Activated naive CD4-positive, alpha-beta T cell treated with anti-CD3 and anti-CD28 coated beads, Interleukin-2, amount 50 U/mL, for 72 hours (primary cell): ENCODE results near the gene FRMD6. TPM values are rescaled to one million over a fixed set of nuclear protein-coding genes. Genes with fewer than 3 reads are reported as not detected.
"Not testable (repeated sequence)": the region's sequence is repeated elsewhere in the genome, so short reads cannot be mapped to it uniquely, and the experiment has no call there.

Source experiments
- ATAC-seq, 2 donors: fragments of 150-1000 bp; cut with Tn5 transposase; 2 replicates each; pipeline ENCODE4 v1.10.0; 2021; ENCODE audit warnings: mild to moderate bottlenecking in 2 of 2, moderate library complexity in 2 of 2
- DNase-seq, 2 donors: peaks; one replicate each; pipeline ENCODE4 v3.0.0; 2021 to 2022; ENCODE audit warnings: low spot score in 2 of 2
- H3K27ac Mint-ChIP-seq, 2 donors: one replicate each; pipeline ENCODE4 v1.8.0; 2022; ENCODE audit warnings: mild to moderate bottlenecking in 2 of 2, mixed read lengths in 2 of 2
- H3K36me3 Mint-ChIP-seq, 2 donors: one replicate each; pipeline ENCODE4 v1.8.0; 2022; ENCODE audit warnings: mixed read lengths in 2 of 2
- H3K9me3 Mint-ChIP-seq, 2 donors: one replicate each; pipeline ENCODE4 v1.8.0; 2022; ENCODE audit warnings: mixed read lengths in 2 of 2
- total RNA-seq, 2 donors: library from RNA; stranded (reverse); gene quantifications; one replicate each; pipeline ENCODE4 v1.2.3, GENCODE V29; 2022

FRMD6 gene
- total RNA-seq, 2 donors from 2014 or later: 6.3 to 6.5 TPM

DNA sequence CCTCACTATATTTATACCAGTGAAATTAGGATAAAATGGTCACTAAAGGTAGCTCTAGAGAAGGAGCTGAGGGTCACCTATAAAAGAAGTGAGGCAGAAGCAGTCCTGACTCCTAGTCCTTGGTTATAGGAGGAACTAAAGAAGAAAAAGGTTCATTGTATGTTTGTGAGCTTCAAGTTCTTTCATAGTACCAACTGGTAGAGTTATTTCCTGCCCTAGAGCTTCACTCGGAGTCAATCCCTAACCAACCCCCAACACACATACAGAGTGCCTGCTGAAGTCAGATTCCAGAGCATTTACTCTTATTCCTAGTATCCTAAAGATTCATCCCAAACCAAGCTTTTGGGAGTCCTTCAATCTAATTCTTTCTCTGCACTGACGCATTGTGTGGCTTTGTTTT is 29.3 kb upstream of the FRMD6 start:
- no peaks in the 10 kb centered on the region for H3K36me3 Mint-ChIP-seq
- H3K9me3 Mint-ChIP-seq: no peaks in the 10 kb centered on the region
- ATAC-seq (no peak), DNase-seq (no peak)
- no peak overlapping the region for H3K27ac Mint-ChIP-seq

DNA sequence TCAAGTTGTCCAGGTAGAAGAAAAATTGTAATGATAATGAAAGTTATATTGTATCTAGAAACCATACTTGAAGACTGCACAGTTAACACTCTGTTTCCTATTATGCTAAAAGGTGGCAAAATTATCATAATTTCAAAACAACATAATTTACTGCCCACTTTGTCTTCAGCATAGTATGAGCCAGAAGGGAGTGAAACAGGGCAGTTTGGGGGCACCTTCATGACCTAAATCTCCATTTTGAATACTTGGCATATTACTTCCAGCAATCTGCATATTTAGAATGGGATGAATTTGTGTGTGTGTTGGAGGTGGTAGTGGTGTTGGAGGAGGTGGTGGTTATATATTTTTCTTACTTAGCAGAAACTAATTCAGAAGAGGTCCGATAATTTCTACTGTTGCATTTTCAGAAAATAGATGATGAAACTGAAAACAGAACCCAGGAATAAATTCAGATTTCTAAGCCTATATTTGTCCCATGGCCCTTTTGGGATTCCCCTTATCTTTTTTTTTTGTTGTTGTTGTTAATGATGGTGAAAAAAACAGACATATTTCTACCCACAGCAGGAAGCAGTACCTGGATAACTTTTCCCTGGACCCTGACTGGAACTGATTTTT is 26.6 kb upstream of the FRMD6 start:
- ATAC-seq (no peak), DNase-seq (no peak)
- Mint-ChIP-seq H3K27ac (no peak overlapping the region), H3K9me3 (peaks cover 0 to 4% of the 10 kb centered on the region in 2 donors), H3K36me3 (no peaks in the 10 kb centered on the region)

DNA sequence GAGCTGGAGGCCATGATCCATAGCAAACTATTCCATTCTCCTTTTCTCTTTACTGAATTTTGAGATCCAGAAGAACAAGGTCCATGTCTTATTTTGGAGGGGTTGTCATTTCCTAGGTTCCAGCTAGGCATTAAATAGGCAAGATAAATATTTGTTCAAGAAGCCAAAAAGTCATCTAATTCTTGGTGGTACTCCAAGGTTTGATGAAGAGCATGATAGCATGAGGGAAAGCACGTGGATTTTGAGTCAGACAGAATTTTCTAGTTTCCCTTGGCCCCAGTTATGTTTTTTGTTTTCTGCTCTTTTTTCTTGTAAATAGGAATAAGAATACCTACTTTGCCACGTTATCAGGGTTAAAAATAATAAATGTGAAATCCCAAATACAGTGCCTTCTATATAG is 25.5 kb upstream of the FRMD6 start:
- DNase-seq (no peak), ATAC-seq (no peak)
- Mint-ChIP-seq H3K27ac (no peak overlapping the region), H3K36me3 (no peaks in the 10 kb centered on the region), H3K9me3 (peaks cover 0 to 4% of the 10 kb centered on the region in 2 donors)

DNA sequence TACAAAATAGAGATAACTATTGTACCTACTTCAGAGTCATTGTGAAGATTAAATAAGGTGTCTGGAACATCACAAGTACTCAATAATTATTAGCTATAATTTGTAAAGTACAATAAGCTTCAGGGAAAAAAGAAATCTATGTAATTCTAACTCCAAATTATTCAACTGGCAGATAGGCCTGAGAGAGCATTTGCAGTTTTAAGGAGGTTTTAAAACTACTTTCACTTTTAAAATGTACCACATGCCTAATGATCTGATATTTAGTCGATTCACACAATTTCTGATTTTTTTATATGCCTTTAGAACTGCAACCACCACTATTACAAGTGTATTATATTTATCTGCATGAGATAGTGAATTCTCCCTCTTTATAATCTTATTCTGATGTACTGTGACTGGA is 24.9 kb upstream of the FRMD6 start:
- ATAC-seq (no peak), DNase-seq (no peak)
- peaks cover 0 to 9% of the 10 kb centered on the region in 2 donors for H3K9me3 Mint-ChIP-seq
- H3K36me3 Mint-ChIP-seq: no peaks in the 10 kb centered on the region
- no peak overlapping the region for H3K27ac Mint-ChIP-seq

DNA sequence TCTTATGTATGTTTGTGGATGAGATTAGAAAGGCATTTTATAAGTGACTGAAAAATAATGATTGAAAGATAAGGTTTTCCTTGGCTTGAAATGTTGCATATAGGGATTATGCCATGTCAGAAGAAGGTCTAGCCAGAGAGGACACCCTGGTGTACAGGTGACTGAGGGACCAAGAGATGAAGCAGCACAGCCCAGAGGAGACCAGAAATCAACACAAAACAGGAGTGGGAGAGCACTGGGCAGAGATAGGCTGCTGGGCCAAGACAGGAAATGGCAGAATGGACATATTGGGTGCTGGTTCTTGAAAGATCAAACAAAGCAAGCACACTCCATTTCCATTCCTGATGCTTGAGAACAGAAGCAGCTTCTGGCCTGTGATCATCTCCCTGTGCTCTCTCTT is 24.4 kb upstream of the FRMD6 start:
- Mint-ChIP-seq H3K36me3 (no peaks in the 10 kb centered on the region), H3K9me3 (peaks cover 0 to 13% of the 10 kb centered on the region in 2 donors), H3K27ac (no peak overlapping the region)
- DNase-seq (no peak), ATAC-seq (no peak)

DNA sequence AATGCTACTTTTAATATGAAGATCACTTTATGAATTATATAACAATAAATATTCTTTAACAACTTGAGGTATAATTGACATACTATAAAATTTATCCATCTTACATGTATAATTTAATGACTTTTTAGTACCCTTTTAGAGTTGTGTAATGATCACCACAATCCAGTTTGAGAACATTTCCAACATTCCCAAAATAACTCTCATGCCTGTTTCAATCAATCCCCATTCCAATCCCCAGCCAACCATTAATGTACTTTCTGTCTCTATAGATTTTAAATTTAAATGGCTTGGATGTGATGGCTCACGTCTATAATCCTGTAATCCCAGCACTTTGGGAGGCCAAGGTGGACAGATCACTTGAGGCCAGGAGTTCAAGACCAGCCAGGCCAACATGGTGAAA is 23.5 kb upstream of the FRMD6 start:
- Mint-ChIP-seq H3K9me3 (peaks cover 0 to 13% of the 10 kb centered on the region in 2 donors), H3K27ac (no peak overlapping the region), H3K36me3 (no peaks in the 10 kb centered on the region)
- DNase-seq (no peak), ATAC-seq (no peak)

DNA sequence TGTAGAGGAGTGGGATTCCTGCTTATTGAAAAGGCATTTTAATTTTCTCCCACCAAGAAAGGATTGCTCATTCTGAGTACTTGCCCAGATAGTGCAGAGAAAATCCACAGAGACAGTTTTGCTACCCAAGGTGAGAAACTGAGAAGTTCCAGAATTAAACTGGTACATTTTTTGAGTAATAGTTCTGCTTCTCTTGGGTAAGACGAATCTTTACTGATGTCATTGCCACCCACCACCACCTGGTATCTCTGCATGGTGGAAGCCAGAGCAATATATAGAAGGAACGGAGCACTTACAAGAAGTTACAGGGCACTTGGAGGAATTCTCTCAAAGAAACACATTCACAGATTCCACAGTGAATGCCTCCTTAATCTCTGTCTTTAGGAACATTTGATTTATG is 20.7 kb upstream of the FRMD6 start:
- ATAC-seq: peak; percentile 41 to 74
- H3K9me3 Mint-ChIP-seq: peaks cover 0 to 13% of the 10 kb centered on the region in 2 donors

DNA sequence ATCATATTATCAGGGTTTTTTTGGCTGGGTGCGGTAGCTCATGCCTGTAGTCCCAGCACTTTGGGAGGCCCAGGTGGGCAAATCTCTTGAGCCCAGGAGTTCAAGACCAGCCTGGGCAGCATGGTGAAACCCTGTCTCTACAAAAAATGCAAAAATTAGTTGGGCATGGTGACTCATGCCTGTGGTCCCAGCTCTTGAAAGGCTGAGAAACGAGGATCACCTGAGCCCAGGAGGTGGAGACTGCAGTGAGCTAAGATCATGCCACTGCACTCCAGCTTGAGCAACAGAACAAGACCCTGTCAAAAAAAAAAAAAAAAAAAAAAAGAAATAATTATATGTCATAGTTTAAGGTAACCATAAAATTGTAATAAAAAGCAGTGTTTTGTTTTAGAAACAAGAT is 18.4 kb upstream of the FRMD6 start:
- not testable (repeated sequence) for H3K36me3 Mint-ChIP-seq, ATAC-seq, H3K27ac Mint-ChIP-seq, DNase-seq, H3K9me3 Mint-ChIP-seq

More for the DNA sequence above, 20.7 kb upstream of the FRMD6 start:
- Mint-ChIP-seq H3K27ac (no peak overlapping the region), H3K36me3 (no peaks in the 10 kb centered on the region)
- no peak for DNase-seq

DNA sequence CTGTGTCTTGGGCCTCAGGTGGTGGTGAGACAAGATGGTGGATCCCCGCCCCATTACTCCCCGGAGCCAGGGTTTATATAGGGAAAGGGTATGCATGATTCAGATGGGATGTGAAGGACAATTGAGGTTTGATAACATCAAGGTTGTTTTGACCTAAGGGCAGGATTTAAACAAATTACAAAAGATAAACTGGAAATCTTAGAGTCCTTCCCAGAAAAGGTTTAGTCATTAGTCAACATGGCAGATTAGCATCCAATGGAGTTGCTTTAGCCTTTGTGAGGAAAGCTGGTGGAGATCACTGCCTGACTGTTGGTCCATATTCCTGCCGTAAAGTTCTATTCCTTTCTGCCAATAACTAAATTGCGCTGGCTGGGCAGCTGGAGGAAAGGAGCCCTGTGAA is 15.6 kb upstream of the FRMD6 start:
- H3K9me3 Mint-ChIP-seq: peaks cover 0 to 9% of the 10 kb centered on the region in 2 donors
- no peak for ATAC-seq
- DNase-seq: no peak
- H3K36me3 Mint-ChIP-seq: no peaks in the 10 kb centered on the region
- no peak overlapping the region for H3K27ac Mint-ChIP-seq

DNA sequence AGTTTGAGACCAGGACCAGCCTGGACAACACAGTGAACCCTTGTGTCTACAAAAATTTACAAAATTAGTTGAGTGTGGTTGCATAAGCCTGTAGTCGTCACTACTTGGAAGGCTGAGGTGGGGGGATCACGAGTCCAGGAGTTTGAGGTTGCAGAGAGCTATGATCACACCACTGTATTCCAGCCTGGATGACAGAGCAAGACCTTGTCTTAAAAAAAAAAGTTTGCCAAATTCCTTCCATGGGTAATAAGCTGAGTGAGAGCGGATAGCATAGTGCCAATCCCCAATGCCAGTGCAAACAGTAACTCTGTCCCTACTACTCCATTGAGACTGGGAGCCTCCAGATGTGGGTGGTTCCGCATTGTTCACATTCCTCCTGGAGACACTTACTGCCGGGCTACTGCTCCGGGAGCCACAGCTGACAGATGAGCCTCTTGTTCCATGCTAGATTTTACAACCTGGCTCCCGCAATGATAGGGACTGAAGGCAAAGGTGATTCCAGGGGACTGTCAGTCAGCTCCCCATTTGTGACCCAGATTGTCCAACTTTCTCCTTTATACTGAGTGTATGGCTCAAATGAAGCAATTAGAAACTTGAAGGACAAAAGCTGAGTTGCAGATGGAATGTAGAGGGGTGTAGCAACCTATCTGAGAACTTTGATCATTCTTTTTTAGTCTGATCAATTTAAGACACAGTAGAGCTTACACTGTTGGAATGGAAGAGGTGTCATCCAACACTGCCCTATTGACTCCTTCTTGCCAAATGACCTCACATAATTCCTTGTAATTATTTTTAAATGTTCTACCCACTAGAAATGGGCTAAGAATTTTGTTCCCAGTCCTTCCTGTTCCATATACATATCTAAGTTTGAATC is 13.4 kb upstream of the FRMD6 start:
- H3K27ac Mint-ChIP-seq: no peak overlapping the region
- DNase-seq: no peak
- no peaks in the 10 kb centered on the region for H3K36me3 Mint-ChIP-seq
- H3K9me3 Mint-ChIP-seq: no peaks in the 10 kb centered on the region
- ATAC-seq: no peak

DNA sequence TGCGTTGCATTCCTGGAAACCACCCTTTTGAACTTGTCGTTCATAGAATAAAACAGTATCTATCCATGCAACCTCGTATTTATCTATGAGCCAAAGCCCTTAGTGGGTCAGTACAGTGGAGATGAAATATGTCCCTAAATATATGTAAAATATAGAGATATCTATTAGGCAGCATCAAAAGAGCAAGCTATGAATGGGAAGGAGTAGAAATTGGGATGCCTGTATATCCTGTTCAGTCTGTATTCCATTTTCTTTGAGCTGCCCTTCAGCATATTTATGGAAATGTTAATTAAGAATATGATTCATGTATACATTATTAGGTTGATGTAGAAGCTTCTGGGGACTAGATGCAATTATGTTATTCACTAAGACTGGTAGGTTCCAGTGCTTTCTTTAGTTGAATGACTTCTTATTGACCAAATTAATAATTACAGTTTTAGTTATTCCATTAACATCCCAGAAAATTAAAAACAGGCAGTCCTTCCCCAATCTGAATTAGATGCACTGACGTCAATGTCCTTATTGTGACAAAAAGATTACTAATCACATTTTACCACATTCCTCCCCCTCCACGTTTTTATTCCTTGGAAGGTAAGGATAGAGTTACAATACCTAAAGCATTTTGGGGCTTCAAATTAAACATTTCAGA is 11.9 kb upstream of the FRMD6 start:
- Mint-ChIP-seq H3K27ac (no peak overlapping the region), H3K9me3 (no peaks in the 10 kb centered on the region), H3K36me3 (no peaks in the 10 kb centered on the region)
- ATAC-seq: no peak
- DNase-seq: no peak

DNA sequence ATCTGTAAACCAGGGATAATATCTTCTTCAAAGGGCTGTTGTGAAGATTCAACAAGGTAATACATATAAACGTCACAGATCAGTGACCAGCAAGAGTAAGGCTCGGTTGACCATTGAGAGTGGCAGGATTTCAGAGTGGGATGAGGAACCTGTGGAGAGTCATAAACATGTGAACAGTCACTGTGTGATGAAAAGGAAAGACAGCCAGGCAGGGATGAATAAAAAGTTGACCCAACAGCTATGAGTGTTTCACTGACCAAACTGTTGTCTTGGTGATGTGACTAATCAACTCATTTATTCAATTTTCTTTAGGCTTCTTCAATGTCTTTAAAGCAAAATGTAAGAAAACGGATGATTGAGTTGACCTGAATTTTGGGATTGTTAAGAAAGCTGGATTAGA is 8.6 kb upstream of the FRMD6 start:
- ATAC-seq (no peak), DNase-seq (no peak)
- Mint-ChIP-seq H3K9me3 (no peaks in the 10 kb centered on the region), H3K36me3 (no peaks in the 10 kb centered on the region), H3K27ac (no peak overlapping the region)

DNA sequence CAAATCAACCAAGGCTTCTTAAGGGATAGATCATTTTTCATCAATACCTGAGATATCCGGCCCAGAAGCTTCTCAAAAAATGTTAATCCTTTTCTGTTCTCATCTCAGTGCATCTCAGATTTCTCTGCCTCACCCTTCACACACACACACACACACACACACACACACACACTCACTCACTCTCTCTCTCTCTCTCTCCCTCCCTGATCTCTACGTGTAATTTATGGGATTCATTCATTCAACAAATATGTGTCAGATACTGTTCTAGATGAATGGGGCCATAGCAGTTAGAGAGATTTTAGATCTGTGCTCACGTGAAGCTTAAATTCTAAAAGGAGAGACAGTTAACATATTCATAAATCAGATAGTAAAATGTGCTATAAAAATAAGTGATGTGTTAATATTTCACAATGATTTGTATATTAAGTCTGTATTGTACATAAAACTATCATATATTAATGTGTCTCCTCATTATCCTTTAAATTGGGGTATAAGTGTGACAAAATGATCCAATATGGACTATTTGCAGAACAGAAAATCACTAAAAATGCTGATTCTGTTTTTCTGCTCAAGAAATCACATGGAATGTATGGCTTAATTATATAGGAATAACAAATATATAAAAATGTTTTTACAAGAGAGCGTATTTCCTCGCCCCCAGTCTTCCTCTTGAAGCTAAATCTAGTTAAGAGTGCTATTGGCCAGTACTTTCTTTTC is 7.3 kb upstream of the FRMD6 start:
- Mint-ChIP-seq H3K9me3 (no peaks in the 10 kb centered on the region), H3K27ac (no peak overlapping the region), H3K36me3 (no peaks in the 10 kb centered on the region)
- DNase-seq (no peak), ATAC-seq (no peak)

DNA sequence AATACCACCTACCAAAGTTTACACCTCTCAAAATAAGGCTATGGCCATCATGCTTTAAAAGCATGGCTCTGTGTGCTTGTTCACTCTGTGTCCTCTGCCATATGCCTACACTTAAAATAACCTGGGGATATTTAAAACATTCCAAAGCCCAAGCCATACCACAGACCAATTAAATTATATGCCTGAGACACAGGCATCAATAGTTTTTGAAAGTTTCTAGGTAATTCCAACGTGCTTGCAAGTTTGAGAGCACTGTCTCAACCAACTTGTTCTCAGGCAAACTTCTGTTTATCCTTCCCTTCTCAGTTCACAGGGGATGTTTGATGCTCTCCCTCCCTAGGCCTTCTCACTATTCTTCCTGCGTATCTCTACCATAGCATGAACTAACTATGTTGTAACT is 3.4 kb upstream of the FRMD6 start:
- Mint-ChIP-seq H3K36me3 (no peaks in the 10 kb centered on the region), H3K9me3 (no peaks in the 10 kb centered on the region), H3K27ac (no peak overlapping the region)
- no peak for ATAC-seq
- no peak for DNase-seq

DNA sequence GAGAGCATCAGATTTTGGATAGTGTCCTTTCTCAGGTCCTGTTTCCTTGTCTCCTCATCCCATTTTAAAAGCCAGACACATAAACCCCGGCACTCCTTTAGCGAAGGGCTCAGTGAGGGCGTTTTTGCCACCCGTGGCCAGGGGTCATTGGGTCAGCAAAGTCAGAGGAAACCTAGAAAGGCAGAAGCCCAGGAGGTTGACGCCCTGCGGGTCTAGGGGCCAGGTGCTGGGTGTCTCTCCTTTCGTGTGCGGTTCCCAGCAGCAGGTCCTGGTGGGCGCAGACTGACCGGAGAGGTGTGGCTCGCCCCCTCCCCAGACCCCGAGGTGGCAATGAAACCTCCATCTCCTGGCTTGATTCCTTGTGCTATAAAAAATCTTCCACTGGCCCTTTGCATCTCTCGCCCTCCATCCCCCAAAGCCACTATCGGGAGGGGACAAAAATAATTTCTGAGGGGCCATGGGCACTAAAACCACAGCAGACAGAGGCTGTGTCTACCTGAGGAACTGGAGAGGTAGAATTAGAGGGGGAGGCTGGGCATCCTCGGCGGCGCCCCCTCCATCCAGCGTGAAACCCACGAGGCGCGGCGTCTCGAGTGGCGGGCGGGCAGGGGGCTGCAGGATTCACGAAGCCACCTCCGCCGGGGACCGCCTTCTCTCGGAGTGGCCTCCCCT is 858 bp upstream of the FRMD6 start:
- no peak for ATAC-seq
- H3K27ac Mint-ChIP-seq: peak overlapping the region; percentile 21 to 29
- DNase-seq: no peak

More for the DNA sequence above, 858 bp upstream of the FRMD6 start:
- H3K36me3 Mint-ChIP-seq: no peaks in the 10 kb centered on the region
- no peaks in the 10 kb centered on the region for H3K9me3 Mint-ChIP-seq
